Testis (tissue), 3 donors: ENCODE data around the gene NT5M. TPM values are rescaled to one million over a fixed set of nuclear protein-coding genes. Genes with fewer than 3 reads are reported as not detected.

ENCODE experiments used
- DNase-seq: peaks from one replicate; pipeline ENCODE4 v3.0.0-alpha.2; 2019
- H3K27ac ChIP-seq, 2 donors: fragments of 200-600 bp; sonication (generic); one replicate each; pipeline ENCODE4 v1.5.1; 2019
- H3K27me3 ChIP-seq: fragments of 200-600 bp; sonication (generic); one replicate; pipeline ENCODE4 v1.5.1; 2019
- H3K36me3 ChIP-seq: fragments of 200-600 bp; sonication (generic); one replicate; pipeline ENCODE4 v1.5.1; 2017; ENCODE audit warnings: low read depth; ENCODE audit errors: missing control alignments
- H3K4me1 ChIP-seq: fragments of 200-600 bp; sonication (generic); one replicate; pipeline ENCODE4 v1.5.1; 2019
- H3K4me3 ChIP-seq, 2 donors: fragments of 200-600 bp; sonication (generic); one replicate each; pipeline ENCODE4 v1.5.1; 2017 to 2019
- H3K9me3 ChIP-seq: fragments of 200-600 bp; sonication (generic); one replicate; pipeline ENCODE4 v1.5.1; 2017
- CTCF ChIP-seq, 3 experiments: fragments of 450-650 bp in 2 of 3; fragments of 200-600 bp in 1 of 3; sonication (generic) in 1 of 3; IDR thresholded peaks; one replicate each; pipeline ENCODE4 v1.5.1; 2016 to 2019; ENCODE audit warnings: antibody characterized with exemption in 3 of 3, mild to moderate bottlenecking in 2 of 3, moderate library complexity in 1 of 3
- POLR2A ChIP-seq: fragments of 450-650 bp; IDR thresholded peaks from one replicate; pipeline ENCODE4 v1.6.1; 2017; ENCODE audit warnings: antibody characterized with exemption, mild to moderate bottlenecking, moderate library complexity
- WGBS, 2 donors: methylation state at CpG; one replicate each; pipeline ENCODE4 v1.1.5; 2018; 5-methylcytosine and 5-hydroxymethylcytosine counted together
- intact Hi-C: fragments of 100-400 bp; cut with DNase I; formaldehyde crosslinking; loops from one replicate; pipeline ENCODE4 v1.15.1; 2023; ENCODE audit warnings: low total_unique reads
- polyA plus RNA-seq: library from polyadenylated mRNA; stranded (reverse); fragments of 350-450 nt; fragmentation: Illumina TruSeq; extraction: RNeasy Lipid Tissue Mini Kit (QIAGEN cat#74804); gene quantifications from one replicate; pipeline ENCODE4 v1.2.3, GENCODE V29; 2014; ENCODE audit warnings: low read depth, low replicate concordance; ENCODE audit not compliant: insufficient read depth
- total RNA-seq, 2 donors: library from RNA; depleted of rRNA; stranded (reverse); fragments of >200 nt; gene quantifications; one replicate each; pipeline ENCODE4 v1.2.3, GENCODE V29; 2016

The NT5M gene
- total and polyA plus RNA-seq, 3 donors from 2014 or later: 26.1 to 47.5 (median 33.5) TPM

DNA sequence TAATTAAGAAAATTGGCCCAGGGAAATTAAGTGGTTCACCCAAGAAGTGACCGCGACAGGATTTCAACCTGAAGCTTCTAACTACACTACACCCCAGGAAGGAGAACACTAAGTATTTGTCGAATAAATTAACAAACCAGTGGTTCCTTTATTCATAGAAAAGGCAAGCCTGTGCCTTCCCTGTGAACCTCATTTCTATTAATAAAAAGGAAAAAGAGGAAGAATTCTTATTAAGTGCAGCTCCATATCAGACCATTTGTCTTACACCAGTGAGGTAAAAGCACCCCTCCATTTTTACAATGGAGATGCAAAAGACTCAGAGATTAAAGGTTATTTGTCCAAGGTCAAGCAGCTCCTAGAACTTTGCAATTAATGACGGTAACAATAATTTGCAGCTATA, 23.9 kb upstream of the NT5M start:
- intact Hi-C loops: no loop called here
- 47 to 52% methylated on average over 4 of the region's 4 CpGs for WGBS, 2 donors
- no peaks in the 10 kb centered on the region for H3K36me3 ChIP-seq
- peak overlapping the region; percentile 96 to 99 for H3K4me3 ChIP-seq
- no peaks in the 10 kb centered on the region for H3K27me3 ChIP-seq
- DNase-seq: no peak
- no peaks in the 10 kb centered on the region for H3K9me3 ChIP-seq
- TF ChIP-seq CTCF (IDR thresholded peaks at IDR 0.05) (no peak), POLR2A (no peak)
- peaks cover 29% of the 10 kb centered on the region for H3K4me1 ChIP-seq
- peak overlapping the region in 1 of 2 donors; percentile 97 for H3K27ac ChIP-seq

GRCh38 chr17:17280613-17281549, 22.3 kb upstream of the NT5M start, which contains the start of gene COPS3:
Gene COPS3, minus strand, starts transcription at chr17:17281246. Its CDS starts 60 bp downstream, at chr17:17281186.
- WGBS, 2 donors: 1% methylated on average over 32 to 71 of the region's 80 CpGs

DNA sequence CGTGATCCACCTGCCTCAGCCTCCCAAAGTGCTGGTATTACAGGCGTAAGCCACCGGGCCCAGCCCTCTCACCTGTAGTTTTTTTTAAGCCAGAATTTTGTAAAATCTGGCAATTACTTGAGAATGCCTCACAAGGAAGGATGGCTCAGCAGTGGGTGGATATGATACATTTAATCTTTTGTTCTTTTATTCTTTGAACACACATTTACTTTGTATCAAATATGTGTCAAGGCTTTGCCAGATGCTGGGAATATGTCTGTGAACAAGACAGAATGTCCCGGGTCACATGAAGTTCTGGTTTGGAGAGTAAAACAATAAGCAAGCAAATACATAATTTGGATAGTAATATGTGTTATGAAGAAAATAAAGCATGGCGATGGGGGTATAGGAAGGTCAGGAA, 17.2 kb upstream of the NT5M start:
- no peak overlapping the region for H3K4me3 ChIP-seq
- 57 to 67% methylated on average over 5 of the region's 5 CpGs for WGBS, 2 donors
- H3K27me3 ChIP-seq: no peaks in the 10 kb centered on the region
- H3K4me1 ChIP-seq: peaks cover 6% of the 10 kb centered on the region
- intact Hi-C loops: no loop called here
- H3K36me3 ChIP-seq: no peaks in the 10 kb centered on the region
- H3K9me3 ChIP-seq: no peaks in the 10 kb centered on the region
- peak overlapping the region; percentile 7 to 77 for H3K27ac ChIP-seq
- peak; percentile 69 for DNase-seq
- TF ChIP-seq CTCF (IDR thresholded peaks at IDR 0.05) (no peak), POLR2A (no peak)

More at GRCh38 chr17:17280613-17281549, 22.3 kb upstream of the NT5M start, which contains the start of gene COPS3:
- H3K27me3 ChIP-seq: no peaks in the 10 kb centered on the region
- peaks cover 28% of the 10 kb centered on the region for H3K4me1 ChIP-seq
- TF ChIP-seq POLR2A: peak; percentile 13
- peak in 1 of 3 experiments; percentile 1 for TF ChIP-seq CTCF (IDR thresholded peaks at IDR 0.05)
- H3K4me3 ChIP-seq: peak within 1 kb of the TSS; percentile 96 to 99
- intact Hi-C loops: no loop called here
- H3K36me3 ChIP-seq: no peaks in the 10 kb centered on the region
- H3K9me3 ChIP-seq: no peaks in the 10 kb centered on the region
- H3K27ac ChIP-seq: peak within 1 kb of the TSS; percentile 97 to 99
- peak; percentile 100 for DNase-seq

GRCh38 chr17:17289086-17289485, 14.1 kb upstream of the NT5M start:
- Histone ChIP-seq H3K27ac (no peak overlapping the region), H3K4me3 (no peak overlapping the region), H3K9me3 (no peaks in the 10 kb centered on the region), H3K36me3 (no peaks in the 10 kb centered on the region), H3K27me3 (no peaks in the 10 kb centered on the region), H3K4me1 (no peaks in the 10 kb centered on the region)
- TF ChIP-seq POLR2A: no peak
- no peak for DNase-seq
- intact Hi-C loops: no loop called here
- 85 to 86% methylated on average over 4 of the region's 4 CpGs for WGBS, 2 donors

- no peak for TF ChIP-seq POLR2A
- no peak for TF ChIP-seq CTCF (IDR thresholded peaks at IDR 0.05)
- H3K27me3 ChIP-seq: no peaks in the 10 kb centered on the region
- H3K36me3 ChIP-seq: no peaks in the 10 kb centered on the region
- DNase-seq: peak; percentile 51
- 52 to 73% methylated on average over 7 of the region's 7 CpGs for WGBS, 2 donors
- H3K27ac ChIP-seq: no peak overlapping the region
- H3K4me3 ChIP-seq: no peak overlapping the region
- no peaks in the 10 kb centered on the region for H3K9me3 ChIP-seq
- intact Hi-C loops: no loop called here
- no peaks in the 10 kb centered on the region for H3K4me1 ChIP-seq
Measured at GRCh38 chr17:17289701-17290100, 13.5 kb upstream of the NT5M start.
